Fibroblast of the aortic adventitia (primary cell): Measurements from ENCODE around the gene TEKTIP1. TPM values are rescaled to one million over a fixed set of nuclear protein-coding genes. Genes with fewer than 3 reads are reported as not detected.

ENCODE experiments used
- DNase-seq: peaks from one replicate; pipeline ENCODE4 v3.0.0-alpha.2; 2010; ENCODE audit warnings: low read depth
- H3K4me3 ChIP-seq: 2 replicates; pipeline ENCODE4 v1.5.1; 2011; ENCODE audit warnings: low read depth, mild to moderate bottlenecking, control low read depth, low read length, moderate library complexity
- total RNA-seq: library from RNA; depleted of rRNA; stranded (reverse); fragments of >200 nt; gene quantifications from 2 replicates; pipeline ENCODE4 v1.2.3, GENCODE V29; 2012; ENCODE audit warnings: low replicate concordance
- TF ChIP-seq, protein P1 (sequence below): IDR thresholded peaks from 2 replicates; pipeline ENCODE4 v1.5.1; 2011; ENCODE audit warnings: mild to moderate bottlenecking, low read length, control low read depth, inconsistent platforms; ENCODE audit not compliant: insufficient read depth

The TEKTIP1 gene
- total RNA-seq, 1 donor, result not detected

DNA sequence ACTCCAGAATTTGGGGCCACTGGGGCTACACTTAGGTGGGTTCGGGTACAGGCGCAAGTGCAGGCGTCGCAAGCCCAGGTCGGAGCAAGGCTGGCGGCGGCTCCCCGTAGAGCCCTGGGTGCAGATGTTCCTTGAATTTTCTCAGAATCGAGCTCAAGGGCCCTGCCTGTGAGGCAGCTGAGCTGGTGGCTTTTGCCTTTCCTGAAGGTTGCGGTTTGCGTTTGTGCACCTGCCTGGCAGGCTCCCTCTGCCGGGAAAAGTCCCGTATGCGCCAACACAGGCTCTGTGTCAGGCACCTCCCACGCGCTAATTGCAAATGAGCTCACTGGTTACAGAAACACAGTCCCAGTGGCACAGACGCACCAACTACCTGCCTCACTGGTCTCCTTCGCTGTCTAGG, 44.4 kb upstream of the TEKTIP1 start:
- no peak for DNase-seq
- TF ChIP-seq, protein P1, sequence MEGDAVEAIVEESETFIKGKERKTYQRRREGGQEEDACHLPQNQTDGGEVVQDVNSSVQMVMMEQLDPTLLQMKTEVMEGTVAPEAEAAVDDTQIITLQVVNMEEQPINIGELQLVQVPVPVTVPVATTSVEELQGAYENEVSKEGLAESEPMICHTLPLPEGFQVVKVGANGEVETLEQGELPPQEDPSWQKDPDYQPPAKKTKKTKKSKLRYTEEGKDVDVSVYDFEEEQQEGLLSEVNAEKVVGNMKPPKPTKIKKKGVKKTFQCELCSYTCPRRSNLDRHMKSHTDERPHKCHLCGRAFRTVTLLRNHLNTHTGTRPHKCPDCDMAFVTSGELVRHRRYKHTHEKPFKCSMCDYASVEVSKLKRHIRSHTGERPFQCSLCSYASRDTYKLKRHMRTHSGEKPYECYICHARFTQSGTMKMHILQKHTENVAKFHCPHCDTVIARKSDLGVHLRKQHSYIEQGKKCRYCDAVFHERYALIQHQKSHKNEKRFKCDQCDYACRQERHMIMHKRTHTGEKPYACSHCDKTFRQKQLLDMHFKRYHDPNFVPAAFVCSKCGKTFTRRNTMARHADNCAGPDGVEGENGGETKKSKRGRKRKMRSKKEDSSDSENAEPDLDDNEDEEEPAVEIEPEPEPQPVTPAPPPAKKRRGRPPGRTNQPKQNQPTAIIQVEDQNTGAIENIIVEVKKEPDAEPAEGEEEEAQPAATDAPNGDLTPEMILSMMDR, result no peak
- H3K4me3 ChIP-seq, result no peak overlapping the region

DNA sequence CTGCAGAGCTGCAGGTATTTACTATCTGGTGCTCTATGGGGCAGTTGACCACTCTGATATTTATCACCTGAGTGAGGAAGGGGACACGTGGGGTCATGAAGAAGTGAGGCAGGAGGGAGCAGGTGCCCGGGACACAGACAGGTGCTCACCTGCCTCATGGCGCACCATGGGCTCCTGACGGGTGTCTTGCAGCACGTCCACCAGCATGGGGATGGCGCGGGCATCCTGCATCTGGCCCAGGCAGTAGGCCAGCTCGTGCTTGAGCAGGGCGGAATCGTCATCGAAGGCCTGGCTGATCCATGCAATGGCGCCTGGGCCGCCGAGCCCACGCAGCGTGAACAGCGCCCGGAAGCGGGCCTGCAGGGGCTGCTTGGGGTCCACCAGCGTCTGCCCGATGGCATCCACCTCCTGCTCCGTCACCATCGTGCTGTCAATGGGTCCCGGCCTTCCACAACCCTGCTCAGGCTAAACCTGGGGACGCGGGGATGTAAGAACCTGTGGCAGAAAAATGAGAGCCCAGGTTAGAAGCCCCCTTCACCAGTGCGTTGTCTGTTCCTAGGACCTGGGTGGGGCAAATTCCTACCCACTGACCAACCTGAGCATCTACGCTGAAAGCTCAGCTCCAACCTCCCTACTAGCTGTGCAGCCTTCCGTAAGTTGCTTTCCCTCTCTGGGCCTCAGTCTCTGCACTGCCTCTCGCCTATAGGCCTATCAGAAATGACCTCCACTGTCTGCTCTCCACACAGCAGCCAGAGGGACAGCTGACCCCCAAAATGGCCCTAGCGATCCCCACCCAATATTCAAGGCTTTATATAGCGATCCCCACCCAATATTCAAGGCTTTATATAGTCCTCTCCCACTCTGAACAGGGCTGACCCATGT, 42.3 kb upstream of the TEKTIP1 start:
- DNase-seq, result no peak
- H3K4me3 ChIP-seq, result no peak overlapping the region
- TF ChIP-seq, protein P1, result no peak

DNA sequence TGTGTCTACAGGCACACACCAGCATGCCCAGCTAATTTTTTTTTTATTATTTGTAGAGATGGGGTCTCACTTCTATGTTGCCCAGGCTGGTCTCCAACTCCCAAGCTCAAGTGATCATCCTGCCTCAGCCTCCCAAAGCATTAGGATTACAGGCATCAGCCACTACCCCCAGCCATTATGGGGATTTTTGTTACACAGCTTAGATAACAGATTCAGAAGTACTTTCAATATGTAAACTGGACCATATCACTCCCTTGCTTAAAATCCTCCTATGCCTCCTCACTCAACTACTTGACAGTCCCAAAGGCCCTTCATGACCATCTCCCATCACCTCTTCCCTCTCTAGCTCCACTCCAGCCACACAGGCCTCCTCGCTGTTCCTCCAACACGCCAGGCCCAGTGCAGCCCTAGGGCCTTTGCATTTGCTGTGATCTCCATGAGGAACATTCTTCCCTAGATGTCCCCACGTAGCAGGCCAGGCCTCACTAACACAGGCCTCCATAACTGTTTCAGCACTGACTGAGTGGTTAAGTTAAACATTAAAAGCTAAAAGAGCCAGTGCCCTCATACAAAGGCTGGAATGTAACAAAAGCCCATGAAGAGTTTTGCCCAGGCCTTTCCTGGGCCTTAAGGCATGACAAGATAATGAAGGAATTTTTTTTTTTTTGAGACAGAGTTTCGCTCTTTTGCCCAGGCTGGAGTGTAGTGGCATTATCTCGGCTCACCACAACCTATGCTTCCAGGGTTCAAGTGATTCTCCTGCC, 41.0 kb upstream of the TEKTIP1 start:
- TF ChIP-seq, protein P1, result no peak
- H3K4me3 ChIP-seq, result no peak overlapping the region
- DNase-seq, result no peak

DNA sequence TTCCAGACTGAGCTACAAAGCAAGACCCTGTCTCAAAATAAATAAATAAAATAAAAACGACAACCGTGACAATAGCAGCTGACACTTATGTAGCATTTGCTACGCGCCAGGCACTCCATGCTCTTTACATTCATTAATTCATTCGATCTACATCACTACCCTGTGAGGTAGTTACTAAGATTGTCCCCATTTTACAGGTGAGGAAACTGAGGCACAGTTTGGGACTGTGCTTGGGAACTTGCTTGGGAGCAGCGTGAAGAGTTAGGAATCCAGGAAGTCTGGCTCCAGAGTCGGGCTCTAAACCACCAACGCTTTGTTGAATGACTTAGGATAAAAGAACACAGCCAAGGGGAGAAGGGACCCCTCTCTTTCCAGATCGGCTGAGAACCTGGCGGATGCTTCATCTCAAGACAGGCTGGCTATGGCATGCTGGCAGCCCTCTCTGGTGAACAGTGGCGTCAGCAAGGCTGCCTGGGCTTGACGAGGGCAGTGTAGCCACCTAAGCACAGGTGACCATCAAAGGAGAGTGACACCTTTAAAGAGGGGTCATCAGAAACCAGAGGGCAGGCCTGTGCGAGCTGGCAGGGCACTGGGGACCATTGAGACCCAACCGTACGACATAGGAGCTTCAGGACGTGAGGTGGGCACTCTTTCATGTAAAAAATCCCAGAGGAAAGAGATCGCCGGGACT, 39.1 kb upstream of the TEKTIP1 start:
- peak overlapping the region; percentile 98 for H3K4me3 ChIP-seq
- TF ChIP-seq, protein P1, result no peak
- DNase-seq, result no peak

DNA sequence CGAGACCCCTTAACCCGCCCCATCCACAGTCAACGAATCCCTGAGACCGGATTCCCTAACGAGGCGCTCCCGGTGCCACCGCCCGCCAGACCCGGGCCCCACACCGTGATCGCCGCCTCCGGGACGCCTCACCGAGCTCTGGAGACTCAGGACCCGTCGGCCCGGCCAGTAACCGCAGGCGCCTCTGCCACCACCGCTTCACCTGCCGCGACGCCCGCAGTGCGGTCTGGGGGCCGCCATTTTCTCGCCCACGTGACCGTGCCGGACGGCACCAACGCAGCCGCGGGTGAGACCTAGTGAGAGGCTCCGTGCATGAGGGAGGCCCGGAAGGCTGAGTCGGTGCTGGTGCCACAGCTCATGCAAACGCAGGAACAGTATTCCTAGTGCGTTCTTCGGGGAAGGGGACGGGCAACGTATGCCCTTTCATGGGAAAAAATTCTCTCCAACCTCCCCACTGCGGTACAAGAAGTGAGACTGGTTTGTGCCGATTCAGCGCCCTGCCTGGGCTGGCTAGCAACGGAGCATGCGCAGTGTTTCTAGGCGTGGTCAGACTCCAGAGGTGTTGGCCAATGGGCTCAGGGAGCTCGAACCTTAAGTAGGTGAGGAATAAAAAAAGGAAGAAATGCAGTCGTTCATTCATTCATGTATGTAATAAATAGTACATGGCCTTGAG, 38.4 kb upstream of the TEKTIP1 start, which contains the start of gene DOHH:
DOHH (minus strand) TSS at position 246 of the 673 bp plus-strand sequence. CDS start 3,860 bp downstream, outside the sequence.
- peak; percentile 98 for DNase-seq
- TF ChIP-seq, protein P1, result no peak
- peak within 1 kb of the TSS; percentile 98 for H3K4me3 ChIP-seq

DNA sequence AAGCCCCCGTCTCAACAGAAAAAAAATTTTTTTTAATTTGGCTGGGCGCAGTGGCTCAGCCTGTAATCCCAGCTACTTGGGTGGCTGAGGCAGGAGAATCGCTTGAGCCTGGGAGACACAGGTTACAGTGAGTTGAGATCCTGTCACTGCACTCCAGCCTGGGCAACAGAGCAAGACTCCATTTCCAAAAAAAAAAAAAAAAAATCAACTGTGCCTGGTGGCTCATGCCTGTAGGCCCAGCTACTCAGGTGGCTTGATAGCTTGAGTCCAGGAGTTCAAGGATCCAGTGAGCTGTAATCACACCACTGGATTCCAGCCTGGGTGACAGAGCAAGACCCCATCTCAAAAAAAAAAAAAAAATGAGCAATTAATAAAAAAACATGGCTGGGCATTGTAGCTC, 37.2 kb upstream of the TEKTIP1 start:
- TF ChIP-seq, protein P1, result no peak
- no peak for DNase-seq
- H3K4me3 ChIP-seq, result no peak overlapping the region
